Activated CD4-positive, alpha-beta T cell treated with anti-CD3 and anti-CD28 coated beads, Interleukin-2, amount 50 U/mL, for 1 hour (primary cell): ENCODE measurements around the gene GAB2.

ENCODE experiments used
- DNase-seq: peaks from one replicate; pipeline ENCODE4 v3.0.0-alpha.2; 2020

The GAB2 gene

DNA sequence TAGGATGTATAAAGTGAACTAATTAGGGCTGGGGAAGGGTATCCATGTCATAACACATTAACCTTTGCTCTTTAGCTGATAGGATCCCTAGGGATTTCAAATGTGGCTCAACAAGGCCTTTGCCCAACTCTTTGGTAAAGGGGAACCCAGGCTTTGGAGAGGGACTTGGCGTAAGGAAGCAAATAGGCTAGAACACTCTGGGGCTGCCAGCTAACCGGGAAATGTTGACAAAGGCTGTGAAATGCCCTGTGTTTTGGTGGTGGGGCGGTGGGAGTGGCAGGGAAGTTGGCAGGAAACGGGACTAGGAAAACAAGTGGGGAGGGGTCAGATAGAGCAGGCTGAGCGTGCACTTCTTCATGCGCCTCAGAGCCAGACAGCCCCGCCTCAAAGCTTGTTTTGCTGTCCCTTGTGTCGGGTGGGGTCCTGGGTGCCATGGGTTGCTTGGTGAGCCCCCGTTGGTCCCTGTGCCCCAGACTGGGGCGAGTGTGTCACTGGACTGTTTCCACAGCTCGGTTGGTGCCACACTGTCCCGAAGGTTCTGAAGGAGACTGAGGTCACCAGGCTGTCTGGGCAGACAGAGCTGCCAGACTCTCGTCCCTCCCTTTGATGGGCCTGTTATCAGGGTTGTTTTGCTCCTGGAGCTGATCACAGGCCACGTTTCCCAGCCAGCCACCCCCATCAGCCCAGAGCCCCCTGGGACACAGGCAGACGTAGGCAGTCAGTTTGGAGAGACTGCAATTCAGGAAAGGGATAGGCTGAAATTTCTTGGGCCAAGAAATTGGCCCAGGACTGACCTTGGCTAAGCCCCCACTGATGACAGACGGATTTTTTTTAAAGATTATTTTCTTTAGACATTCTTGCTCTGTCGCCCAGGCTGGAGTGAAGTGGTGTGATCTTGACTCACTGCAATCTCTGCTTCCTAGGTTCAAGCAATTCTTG lies 248.8 kb downstream of the GAB2 start:
- DNase-seq: no peak

DNA sequence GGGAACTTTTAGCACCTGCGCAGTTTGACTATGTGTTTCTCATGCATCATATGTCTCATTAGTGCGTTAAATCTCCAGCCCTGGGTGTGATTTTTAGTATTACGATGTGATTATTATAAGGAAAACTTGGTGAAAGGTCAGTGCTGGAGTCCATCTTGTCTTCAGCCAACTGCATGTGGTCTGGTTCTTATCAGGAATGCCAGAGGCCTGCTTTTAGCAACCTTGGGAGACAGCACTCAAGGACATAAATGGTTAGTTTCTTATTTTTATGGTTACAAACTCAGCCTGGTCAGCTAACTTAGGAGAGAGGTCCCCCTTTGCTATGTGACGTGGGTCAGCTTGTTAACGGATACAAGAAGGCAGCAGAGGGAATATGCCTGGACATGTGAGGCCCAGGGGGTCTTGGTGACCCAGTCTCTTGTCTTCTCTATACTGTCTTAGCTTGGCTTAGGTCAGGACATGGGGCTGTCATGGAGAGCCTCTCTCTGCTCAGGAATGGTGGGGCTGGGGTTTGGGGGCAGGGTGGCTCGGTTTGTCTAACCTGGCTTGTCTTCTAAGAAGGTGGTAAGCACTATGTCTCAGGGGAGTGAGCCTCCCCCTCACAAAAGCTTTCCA lies 250.7 kb downstream of the GAB2 start:
- no peak for DNase-seq
